K562 (cell line): ENCODE results near the gene HAPLN1. TPM values are rescaled to one million over a fixed set of nuclear protein-coding genes. Genes with fewer than 3 reads are reported as not detected.

Experiments
- ATAC-seq: fragments of 200-7000 bp; cut with Tn5 transposase; 3 replicates; pipeline ENCODE4 v1.9.1; 2020; ENCODE audit warnings: moderate library complexity
- BruUV-seq: library from RNA; stranded (reverse); fragments of 400-500 nt; replicated peaks from 2 replicates; lab custom pipeline; 2021; lab: Mats Ljungman, UMichigan
- CTCF ChIA-PET: fragments of 300-600 bp; formaldehyde crosslinking; extraction: SDS; loops from one replicate; lab custom pipeline; 2021; ENCODE audit warnings: low intra/inter-chr PET ratio; lab: Yijun Ruan, JAX
- POLR2A ChIA-PET: fragments of 300-600, 350-650 bp; sonication (Branson Sonifier 250); formaldehyde crosslinking; extraction: SDS; loops from one replicate; lab custom pipeline; 2021; ENCODE audit warnings: antibody characterized with exemption, inconsistent platforms; lab: Yijun Ruan, JAX
- DNase-seq, 4 experiments: peaks; one replicate each; pipeline versions ENCODE4 v3.0.0 to v3.0.0-alpha.2; 2011 to 2018; ENCODE audit warnings: low spot score in 3 of 4, mixed read lengths in 3 of 4; ENCODE audit errors: extremely low read depth in 1 of 4
- FAIRE-seq: peaks from 2 replicates; lab custom pipeline; 2011; peaks lifted over from hg19 to GRCh38; lab: Jason Lieb, UNC
- H2AFZ ChIP-seq: 2 replicates; pipeline ENCODE4 v1.6.0; 2011; ENCODE audit warnings: low read depth, low read length, control low read depth, inconsistent platforms
- H3K27ac ChIP-seq: fragments of 200-600 bp; 3 replicates; pipeline ENCODE4 v1.8.0; 2011; ENCODE audit warnings: low read depth, mild to moderate bottlenecking, control low read depth, inconsistent platforms, low read length, moderate library complexity, mixed read lengths; ENCODE audit errors: extremely low read depth
- H3K27me3 ChIP-seq, 2 experiments: fragments of 300-600 bp in 1 of 2; 2 replicates in 1 of 2; 3 replicates in 1 of 2; pipeline versions ENCODE4 v1.6.0 to v1.8.0; 2011; ENCODE audit warnings: inconsistent platforms in 2 of 2, low read length in 2 of 2, mild to moderate bottlenecking in 1 of 2, mixed read lengths in 1 of 2, moderate library complexity in 1 of 2; ENCODE audit not compliant: control insufficient read depth in 2 of 2, insufficient read depth in 2 of 2
- H3K36me3 ChIP-seq: fragments of 300-600 bp; 3 replicates; pipeline ENCODE4 v1.8.0; 2011; ENCODE audit warnings: mild to moderate bottlenecking, low read length, inconsistent platforms; ENCODE audit not compliant: control insufficient read depth, insufficient read depth
- H3K4me1 ChIP-seq, 2 experiments: fragments of 200-600 bp in 1 of 2; replicated peaks in 1 of 2; 2 replicates in 1 of 2; 3 replicates in 1 of 2; pipeline versions ENCODE4 v1.5.1 to v1.8.0; 2011; ENCODE audit warnings: inconsistent platforms in 2 of 2, low read length in 2 of 2, mild to moderate bottlenecking in 1 of 2, mixed read lengths in 1 of 2, moderate library complexity in 1 of 2; ENCODE audit not compliant: control insufficient read depth in 2 of 2, insufficient read depth in 2 of 2
- H3K4me2 ChIP-seq: 2 replicates; pipeline ENCODE4 v1.6.1; 2011; ENCODE audit warnings: low read length, control low read depth, inconsistent platforms, mixed read lengths; ENCODE audit not compliant: insufficient read depth
- H3K4me3 ChIP-seq: fragments of 200-600 bp; sonication (generic), shearing (Covaris generic); 2 replicates; pipeline ENCODE4 v1.5.1; 2016; ENCODE audit warnings: control low read depth, inconsistent platforms
- H3K79me2 ChIP-seq: fragments of 200-600 bp; 3 replicates; pipeline ENCODE4 v1.8.0; 2011; ENCODE audit warnings: low read length, inconsistent platforms; ENCODE audit not compliant: control insufficient read depth, insufficient read depth
- H3K9ac ChIP-seq, 2 experiments: 2 replicates each; pipeline versions ENCODE4 v1.6.0 to v1.6.1; 2011; ENCODE audit warnings: low read depth in 2 of 2, low read length in 2 of 2, control low read depth in 1 of 2, inconsistent platforms in 1 of 2, mild to moderate bottlenecking in 1 of 2, mixed read lengths in 1 of 2; ENCODE audit not compliant: insufficient read depth in 1 of 2
- H3K9me1 ChIP-seq: one replicate; pipeline ENCODE4 v1.6.0; 2011; ENCODE audit warnings: inconsistent platforms, mild to moderate bottlenecking, low read length, moderate library complexity; ENCODE audit not compliant: control insufficient read depth, insufficient read depth
- H3K9me3 ChIP-seq: replicated peaks from 2 replicates; pipeline ENCODE4 v1.5.1; 2011; ENCODE audit warnings: low read depth, low read length, inconsistent platforms; ENCODE audit not compliant: control insufficient read depth, insufficient read depth
- H4K20me1 ChIP-seq: replicated peaks from 2 replicates; pipeline ENCODE4 v1.6.1; 2011; ENCODE audit warnings: low read length, inconsistent platforms, mixed read lengths; ENCODE audit not compliant: control insufficient read depth, insufficient read depth
- ARID1B ChIP-seq: fragments of 450-650 bp; IDR thresholded peaks from 2 replicates; pipeline ENCODE4 v1.6.1; 2016; ENCODE audit warnings: antibody characterized with exemption, mild to moderate bottlenecking, inconsistent platforms
- CBX3 ChIP-seq, 2 experiments: IDR thresholded peaks; 1 replicate in 1 of 2; 2 replicates in 1 of 2; pipeline ENCODE4 v1.6.1; 2012; ENCODE audit warnings: inconsistent platforms in 2 of 2, low read length in 2 of 2, borderline replicate concordance in 1 of 2, control low read depth in 1 of 2
- GATAD2A ChIP-seq: fragments of 450-650 bp; IDR thresholded peaks from 2 replicates; pipeline ENCODE4 v1.6.1; 2017
- KAT2B ChIP-seq: IDR thresholded peaks from one replicate; pipeline ENCODE4 v1.6.1; 2012; ENCODE audit warnings: low read depth, mild to moderate bottlenecking, control low read depth, inconsistent platforms, low read length, moderate library complexity
- KHSRP ChIP-seq: fragments of 450-650 bp; IDR thresholded peaks from 2 replicates; pipeline ENCODE4 v1.6.1; 2017
- MAFF ChIP-seq: IDR thresholded peaks from 2 replicates; pipeline ENCODE4 v1.6.1; 2012; ENCODE audit warnings: low read length, improper control_type of control experiment
- MAX ChIP-seq: sonication (generic); formaldehyde crosslinking; IDR thresholded peaks from 2 replicates; pipeline ENCODE4 v1.9.0; 2022; ENCODE audit warnings: mild to moderate bottlenecking, missing genetic modification reagents
- PML ChIP-seq: IDR thresholded peaks from 2 replicates; pipeline ENCODE4 v1.6.1; 2012; ENCODE audit warnings: low read length, inconsistent platforms
- SIRT6 ChIP-seq: IDR thresholded peaks from one replicate; pipeline ENCODE4 v1.6.1; 2012; ENCODE audit warnings: low read depth, mild to moderate bottlenecking, control low read depth, inconsistent platforms, low read length, moderate library complexity
- SRSF3 ChIP-seq: fragments of 200-400 bp; formaldehyde crosslinking; IDR thresholded peaks from 2 replicates; pipeline ENCODE4 v1.6.1; 2016; ENCODE audit warnings: mild to moderate bottlenecking, low read length, moderate library complexity; ENCODE audit not compliant: insufficient read depth
- ZNF347 ChIP-seq: fragments of 450-650 bp; formaldehyde crosslinking; IDR thresholded peaks from 2 replicates; pipeline ENCODE4 v1.4.0; 2020; ENCODE audit warnings: low read depth, mild to moderate bottlenecking, moderate library complexity
- ZNF644 ChIP-seq: fragments of 200-800 bp; sonication (Bioruptor generic); IDR thresholded peaks from 2 replicates; pipeline ENCODE4 v1.6.1; 2016; ENCODE audit warnings: low read depth, missing genetic modification characterization, missing compliant biosample characterization
- WGBS: fragments of 100-300 bp; shearing (Covaris generic); methylation state at CpG from one replicate; pipeline ENCODE4 v1.1.6; 2016; ENCODE audit warnings: low coverage, mixed read lengths; ENCODE audit not compliant: insufficient coverage; ENCODE audit errors: missing lambda C conversion rate; 5-methylcytosine and 5-hydroxymethylcytosine counted together
- in situ Hi-C: fragments of 300-500 bp; cut with MboI; formaldehyde crosslinking; loops from 4 replicates; pipeline ENCODE4 v1.15.0; 2018; ENCODE audit warnings: inconsistent platforms, mixed read lengths
- intact Hi-C: fragments of 100-400 bp; cut with micrococcal nuclease; formaldehyde crosslinking; loops from 2 replicates; pipeline ENCODE4 v1.14.2; 2022
- polyA plus RNA-seq, 8 experiments: library from polyadenylated mRNA; depleted of rRNA in 4 of 8; stranded (reverse) in 5 of 8; unstranded in 3 of 8; fragments of >200 nt; fragmentation: Nextera tagmentation in 2 of 8; fragmentation: Illumina TruSeq in 1 of 8; extraction: Ambion mirVana in 2 of 8; extraction: Trizol in 1 of 8; gene quantifications; 2 replicates each; pipeline versions ENCODE4 v1.2.1 to v1.2.3, GENCODE V29; 2011 to 2014; ENCODE audit warnings: inconsistent platforms in 1 of 8, missing spikeins in 1 of 8
- total RNA-seq, 7 experiments: library from RNA; depleted of rRNA in 6 of 7; stranded (reverse); fragments of >200 nt in 6 of 7; fragmentation: Illumina TruSeq in 2 of 7; extraction: Trizol in 2 of 7; gene quantifications; 2 replicates each; pipeline versions ENCODE4 v1.2.1 to v1.2.3, GENCODE V29; 2011 to 2021; ENCODE audit warnings: low replicate concordance in 1 of 7
- TF ChIP-seq, protein P1 (sequence below), 2 experiments: fragments of 450-650 bp in 1 of 2; sonication (generic) in 1 of 2; formaldehyde crosslinking in 1 of 2; IDR thresholded peaks in 1 of 2; conservative IDR thresholded peaks in 1 of 2; 2 replicates each; pipeline versions ENCODE4 v1.6.1 to v1.8.1; 2016 to 2023; ENCODE audit warnings: mild to moderate bottlenecking in 2 of 2, moderate library complexity in 2 of 2, inconsistent platforms in 1 of 2, missing genetic modification reagents in 1 of 2
- TF ChIP-seq, protein P2 (sequence below): fragments of 200-800 bp; sonication (Bioruptor generic); IDR thresholded peaks from 2 replicates; pipeline ENCODE4 v1.6.1; 2017; ENCODE audit warnings: missing genetic modification characterization, missing compliant biosample characterization

The HAPLN1 gene
- total and polyA plus RNA-seq, 9 of the 15 experiments (the other 6 are each of a cell fraction or from before 2014, with no cell fraction given) = not detected

DNA sequence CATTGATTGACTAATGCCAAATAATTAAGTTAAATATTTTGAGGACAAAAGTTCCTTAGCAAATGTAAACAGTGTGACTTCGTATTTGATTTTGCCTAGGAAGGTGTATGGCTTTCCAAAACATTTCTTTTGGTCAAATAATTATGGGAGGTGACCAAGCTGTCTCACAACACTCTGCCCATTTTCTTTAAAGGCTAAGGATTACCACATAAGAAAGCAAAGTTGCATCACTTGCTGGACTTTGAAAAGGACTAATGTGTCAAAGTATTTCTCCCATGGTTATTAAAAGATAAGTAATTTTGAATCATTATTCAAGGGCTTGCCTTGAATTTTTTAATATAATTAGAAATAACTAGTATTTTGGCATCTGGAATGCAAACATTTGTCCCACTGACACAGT lies 74.7 kb downstream of the HAPLN1 start (continued):
- TF ChIP-seq, protein P1, sequence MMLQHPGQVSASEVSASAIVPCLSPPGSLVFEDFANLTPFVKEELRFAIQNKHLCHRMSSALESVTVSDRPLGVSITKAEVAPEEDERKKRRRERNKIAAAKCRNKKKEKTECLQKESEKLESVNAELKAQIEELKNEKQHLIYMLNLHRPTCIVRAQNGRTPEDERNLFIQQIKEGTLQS (IDR thresholded peaks at IDR 0.05) = peak; percentile 39; the same call in 1 of the 2 replicates
- TF ChIP-seq, protein P1 (CRISPR knock-in tag; conservative IDR thresholded peaks at IDR 0.05) = no peak
- TF ChIP-seq MAFF = no peak
- no peak for TF ChIP-seq CBX3 (IDR thresholded peaks at IDR 0.05; ENCODE audit: borderline replicate concordance in 1 of 2, low read length in 2 of 2)

GRCh38 chr5:83644301-83644700 lies 76.4 kb downstream of the HAPLN1 start:
- peak; percentile 62; the same call in 1 of the 3 replicates for ATAC-seq
- Histone ChIP-seq H3K27me3 (no peaks in the 10 kb centered on the region), H2AFZ (no peak overlapping the region)
- no peak for DNase-seq
- intact Hi-C loops = no loop called here
- TF ChIP-seq MAX (CRISPR knock-in tag) (no peak), PML (no peak), KHSRP (no peak), SRSF3 (no peak), SIRT6 (no peak), ZNF347 (no peak), GATAD2A (no peak), KAT2B (no peak), ARID1B (no peak), ZNF644 (tag) (no peak)
- TF ChIP-seq, protein P2, sequence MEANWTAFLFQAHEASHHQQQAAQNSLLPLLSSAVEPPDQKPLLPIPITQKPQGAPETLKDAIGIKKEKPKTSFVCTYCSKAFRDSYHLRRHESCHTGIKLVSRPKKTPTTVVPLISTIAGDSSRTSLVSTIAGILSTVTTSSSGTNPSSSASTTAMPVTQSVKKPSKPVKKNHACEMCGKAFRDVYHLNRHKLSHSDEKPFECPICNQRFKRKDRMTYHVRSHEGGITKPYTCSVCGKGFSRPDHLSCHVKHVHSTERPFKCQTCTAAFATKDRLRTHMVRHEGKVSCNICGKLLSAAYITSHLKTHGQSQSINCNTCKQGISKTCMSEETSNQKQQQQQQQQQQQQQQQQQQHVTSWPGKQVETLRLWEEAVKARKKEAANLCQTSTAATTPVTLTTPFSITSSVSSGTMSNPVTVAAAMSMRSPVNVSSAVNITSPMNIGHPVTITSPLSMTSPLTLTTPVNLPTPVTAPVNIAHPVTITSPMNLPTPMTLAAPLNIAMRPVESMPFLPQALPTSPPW (CRISPR knock-in tag) = no peak
- TF ChIP-seq, all 486 proteins: peak for 0
- H4K20me1 ChIP-seq = no peaks in the 10 kb centered on the region
- no peaks in the 10 kb centered on the region for H3K79me2 ChIP-seq
- FAIRE-seq = no peak
- 2% methylated on average over 14 of the region's 14 CpGs for WGBS
- H3K4me1 ChIP-seq = no peaks in the 10 kb centered on the region
- no peaks in the 10 kb centered on the region for H3K36me3 ChIP-seq
- H3K9ac ChIP-seq = no peak overlapping the region
- H3K4me2 ChIP-seq = no peak overlapping the region
- in situ Hi-C loops = no loop called here
- H3K9me3 ChIP-seq = no peaks in the 10 kb centered on the region
- H3K4me3 ChIP-seq = no peak overlapping the region
- H3K27ac ChIP-seq = no peak overlapping the region
- CTCF ChIA-PET = no interaction called here
- no peaks in the 10 kb centered on the region for H3K9me1 ChIP-seq
- BruUV-seq = no TSS peak
- POLR2A ChIA-PET = interaction anchor here (0.6 kb wide), 1 partner anchor 763 kb away, joined by 3 read pairs; no protein-coding TSS in a partner anchor
